Measurements from ENCODE around the gene ARFGAP3. TPM values are rescaled to one million over a fixed set of nuclear protein-coding genes. Genes with fewer than 3 reads are reported as not detected.

ARFGAP3 gene, protein sequence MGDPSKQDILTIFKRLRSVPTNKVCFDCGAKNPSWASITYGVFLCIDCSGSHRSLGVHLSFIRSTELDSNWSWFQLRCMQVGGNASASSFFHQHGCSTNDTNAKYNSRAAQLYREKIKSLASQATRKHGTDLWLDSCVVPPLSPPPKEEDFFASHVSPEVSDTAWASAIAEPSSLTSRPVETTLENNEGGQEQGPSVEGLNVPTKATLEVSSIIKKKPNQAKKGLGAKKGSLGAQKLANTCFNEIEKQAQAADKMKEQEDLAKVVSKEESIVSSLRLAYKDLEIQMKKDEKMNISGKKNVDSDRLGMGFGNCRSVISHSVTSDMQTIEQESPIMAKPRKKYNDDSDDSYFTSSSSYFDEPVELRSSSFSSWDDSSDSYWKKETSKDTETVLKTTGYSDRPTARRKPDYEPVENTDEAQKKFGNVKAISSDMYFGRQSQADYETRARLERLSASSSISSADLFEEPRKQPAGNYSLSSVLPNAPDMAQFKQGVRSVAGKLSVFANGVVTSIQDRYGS
- total RNA-seq (2014; rRNA removed; shearing (Covaris generic)), result 17.7 and 19.1 TPM in 2 replicates
- 13.0 and 14.8 TPM in 2 replicates for polyA plus RNA-seq (2016; fragmentation: Nextera tagmentation; extraction: Ambion mirVana)
- long read RNA-seq, partial matches to known transcripts, result 4 of 11 reads
- long read RNA-seq, other reads (novel, unspliced or antisense), result 6 of 11 reads

- no peak within 1 kb of the TSS for H3K27ac ChIP-seq (ENCODE audit: low read depth)
- peak within 1 kb of the TSS; percentile 97 for H3K4me2 ChIP-seq
- H3K27me3 ChIP-seq (ENCODE audit: insufficient read depth), result peaks cover 32% of the 10 kb centered on the region
- H3K4me3 ChIP-seq, result peak within 1 kb of the TSS; percentile 91
- DNase-seq (ENCODE audit: low spot score), result peak; percentile 96
- no peaks in the 10 kb centered on the region; the same call in 1 of the 2 replicates for H3K4me1 ChIP-seq (ENCODE audit: insufficient read depth)
- H4K20me1 ChIP-seq (replicated peaks; ENCODE audit: insufficient read depth), result no peaks in the 10 kb centered on the region; the same call in none of the 2 replicates
- H3K27ac Mint-ChIP-seq, result no peak within 1 kb of the TSS
- peak within 1 kb of the TSS; percentile 97 for H2AFZ ChIP-seq
- H3K9me3 Mint-ChIP-seq, result peaks cover 5% of the 10 kb centered on the region; the same call in 2 of the 3 replicates
- no peaks in the 10 kb centered on the region for H3K9me2 ChIP-seq (ENCODE audit: insufficient read depth)
- H3K79me2 ChIP-seq (replicated peaks; ENCODE audit: insufficient read depth), result peaks cover 8% of the 10 kb centered on the region; the same call in 1 of the 2 replicates
- H3F3A ChIP-seq (replicated peaks; ENCODE audit: low read depth), result no peaks in the 10 kb centered on the region; the same call in 1 of the 2 replicates
- H3K36me3 Mint-ChIP-seq (ENCODE audit: low read depth), result no peaks in the 10 kb centered on the region
- H3K4me3 Mint-ChIP-seq, result peak within 1 kb of the TSS; percentile 84
- H3K36me3 ChIP-seq (ENCODE audit: insufficient read depth), result no peaks in the 10 kb centered on the region
- TF ChIP-seq NANOG (IDR thresholded peaks at IDR 0.05; ENCODE audit: borderline replicate concordance) (no peak), CREB1 (CRISPR knock-in tag; IDR thresholded peaks at IDR 0.05; ENCODE audit: low read depth) (peak; percentile 77), POLR2AphosphoS5 (IDR thresholded peaks at IDR 0.05; ENCODE audit: low read depth) (peak; percentile 70)
- peaks cover 4% of the 10 kb centered on the region; the same call in 1 of the 3 replicates for H3K4me1 Mint-ChIP-seq
- H3K27me3 Mint-ChIP-seq (ENCODE audit: insufficient read depth, low read depth, poor library complexity), result peaks cover 24% of the 10 kb centered on the region
- ATAC-seq, result peak; percentile 90
These were observed at the start of gene ARFGAP3 for GRCh38 chr22:42856865-42857704. Gene ARFGAP3 (minus strand): TSS chr22:42857273. CDS start chr22:42857182, 91 bp downstream.

- peaks cover 43% of the 10 kb centered on the region for H3K79me2 ChIP-seq (replicated peaks; ENCODE audit: insufficient read depth)
- no peak overlapping the region for H3K4me3 ChIP-seq
- H3F3A ChIP-seq (replicated peaks; ENCODE audit: low read depth), result no peaks in the 10 kb centered on the region
- Mint-ChIP-seq H3K4me1 (peaks cover 25% of the 10 kb centered on the region), H3K4me3 (no peak overlapping the region), H3K36me3 (ENCODE audit: low read depth) (peaks cover 6% of the 10 kb centered on the region), H3K27me3 (ENCODE audit: insufficient read depth, low read depth, poor library complexity) (peaks cover 2% of the 10 kb centered on the region), H3K9me3 (no peaks in the 10 kb centered on the region), H3K27ac (no peak overlapping the region)
- peaks cover 3% of the 10 kb centered on the region; the same call in 1 of the 2 replicates for H3K36me3 ChIP-seq (ENCODE audit: insufficient read depth)
- no peaks in the 10 kb centered on the region for H3K9me2 ChIP-seq (ENCODE audit: insufficient read depth)
- H2AFZ ChIP-seq, result no peak overlapping the region
- H3K4me2 ChIP-seq, result no peak overlapping the region
- H4K20me1 ChIP-seq (replicated peaks; ENCODE audit: insufficient read depth), result peaks cover 32% of the 10 kb centered on the region
- ATAC-seq (no peak), DNase-seq (ENCODE audit: low spot score) (no peak)
- H3K4me1 ChIP-seq (ENCODE audit: insufficient read depth), result no peaks in the 10 kb centered on the region
- H3K27ac ChIP-seq (ENCODE audit: low read depth), result 0 out of 2 replicates have a peak overlapping the region, but pooled peaks have one; percentile 59
- H3K27me3 ChIP-seq (ENCODE audit: insufficient read depth), result no peaks in the 10 kb centered on the region
- no peak for TF ChIP-seq EZH2 (IDR thresholded peaks at IDR 0.05; ENCODE audit: low read depth, unreplicated experiment)
- TF ChIP-seq CREB1 (CRISPR knock-in tag; IDR thresholded peaks at IDR 0.05; ENCODE audit: low read depth), result no peak
- TF ChIP-seq, protein P1, sequence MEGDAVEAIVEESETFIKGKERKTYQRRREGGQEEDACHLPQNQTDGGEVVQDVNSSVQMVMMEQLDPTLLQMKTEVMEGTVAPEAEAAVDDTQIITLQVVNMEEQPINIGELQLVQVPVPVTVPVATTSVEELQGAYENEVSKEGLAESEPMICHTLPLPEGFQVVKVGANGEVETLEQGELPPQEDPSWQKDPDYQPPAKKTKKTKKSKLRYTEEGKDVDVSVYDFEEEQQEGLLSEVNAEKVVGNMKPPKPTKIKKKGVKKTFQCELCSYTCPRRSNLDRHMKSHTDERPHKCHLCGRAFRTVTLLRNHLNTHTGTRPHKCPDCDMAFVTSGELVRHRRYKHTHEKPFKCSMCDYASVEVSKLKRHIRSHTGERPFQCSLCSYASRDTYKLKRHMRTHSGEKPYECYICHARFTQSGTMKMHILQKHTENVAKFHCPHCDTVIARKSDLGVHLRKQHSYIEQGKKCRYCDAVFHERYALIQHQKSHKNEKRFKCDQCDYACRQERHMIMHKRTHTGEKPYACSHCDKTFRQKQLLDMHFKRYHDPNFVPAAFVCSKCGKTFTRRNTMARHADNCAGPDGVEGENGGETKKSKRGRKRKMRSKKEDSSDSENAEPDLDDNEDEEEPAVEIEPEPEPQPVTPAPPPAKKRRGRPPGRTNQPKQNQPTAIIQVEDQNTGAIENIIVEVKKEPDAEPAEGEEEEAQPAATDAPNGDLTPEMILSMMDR (conservative IDR thresholded peaks at IDR 0.05; ENCODE audit: low read depth in 2 of 2), result no peak
- TF ChIP-seq ZNF462 (CRISPR knock-in tag; IDR thresholded peaks at IDR 0.05), result no peak
- no peak for TF ChIP-seq STAT1 (IDR thresholded peaks at IDR 0.05; ENCODE audit: unreplicated experiment)
- no peak for TF ChIP-seq JUNB (IDR thresholded peaks at IDR 0.05; ENCODE audit: unreplicated experiment)
- no peak for TF ChIP-seq ZNF114 (CRISPR knock-in tag; IDR thresholded peaks at IDR 0.05)
These were observed 48.7 kb upstream of the ARFGAP3 start for GRCh38 chr22:42905702-42906183.

Measured in GM23338 (cell line).